Glomerular endothelial cell (primary cell): ENCODE measurements around the gene HSP90AB1. TPM values are rescaled to one million over a fixed set of nuclear protein-coding genes. Genes with fewer than 3 reads are reported as not detected.

Experiments
- DNase-seq: peaks from one replicate; pipeline ENCODE4 v3.0.0-alpha.2; 2011; ENCODE audit warnings: low read depth, low spot score; ENCODE audit errors: extremely low read depth
- total RNA-seq: library from RNA; depleted of rRNA; stranded (reverse); fragments of >200 nt; gene quantifications from 2 replicates; pipeline ENCODE4 v1.2.3, GENCODE V29; 2015

Gene HSP90AB1
- total RNA-seq, 1 donor from 2014 or later, result 1,001 TPM

GRCh38 chr6:44278774-44279697 lies 32.1 kb downstream of the HSP90AB1 start:
- DNase-seq, result no peak

DNA sequence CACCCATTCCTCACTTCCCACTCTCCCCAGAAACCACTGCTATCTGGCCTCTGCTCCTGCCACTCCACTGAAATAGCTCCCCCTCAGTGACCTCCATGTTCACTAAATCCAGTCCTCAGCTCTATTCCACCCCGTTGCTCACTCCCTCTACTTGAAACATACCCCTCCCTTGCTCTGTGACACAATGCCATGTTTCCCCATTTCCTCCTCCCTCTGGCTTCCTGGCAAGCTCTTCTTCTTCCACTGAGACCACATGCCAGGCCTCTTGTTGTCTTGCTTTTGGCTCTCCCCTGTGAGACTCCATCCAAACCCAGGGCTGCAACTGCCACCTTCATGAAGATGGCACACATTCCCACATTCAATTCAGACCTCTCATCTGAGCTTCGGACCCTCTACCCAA lies 37.2 kb downstream of the HSP90AB1 start:
- no peak for DNase-seq

DNA sequence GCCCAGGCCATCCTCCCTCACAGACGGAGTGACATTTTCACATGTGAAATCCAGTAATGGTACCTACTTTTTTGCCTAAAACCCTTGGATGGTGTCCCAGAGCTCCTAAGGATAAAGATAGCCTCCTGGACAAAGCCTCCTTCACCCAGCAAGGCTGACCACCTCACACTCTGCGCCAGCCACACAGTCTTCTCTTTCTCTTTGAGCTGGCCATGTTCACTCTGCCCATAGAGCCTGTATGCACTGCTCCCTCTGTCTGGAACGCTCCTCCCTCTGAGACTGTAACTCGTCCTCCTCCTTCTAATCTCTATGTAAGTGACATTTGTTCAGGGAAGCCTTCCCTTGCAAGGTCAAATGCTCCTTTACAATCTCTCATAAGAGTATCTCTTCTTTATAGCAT lies 38.0 kb downstream of the HSP90AB1 start:
- DNase-seq, result no peak

DNA sequence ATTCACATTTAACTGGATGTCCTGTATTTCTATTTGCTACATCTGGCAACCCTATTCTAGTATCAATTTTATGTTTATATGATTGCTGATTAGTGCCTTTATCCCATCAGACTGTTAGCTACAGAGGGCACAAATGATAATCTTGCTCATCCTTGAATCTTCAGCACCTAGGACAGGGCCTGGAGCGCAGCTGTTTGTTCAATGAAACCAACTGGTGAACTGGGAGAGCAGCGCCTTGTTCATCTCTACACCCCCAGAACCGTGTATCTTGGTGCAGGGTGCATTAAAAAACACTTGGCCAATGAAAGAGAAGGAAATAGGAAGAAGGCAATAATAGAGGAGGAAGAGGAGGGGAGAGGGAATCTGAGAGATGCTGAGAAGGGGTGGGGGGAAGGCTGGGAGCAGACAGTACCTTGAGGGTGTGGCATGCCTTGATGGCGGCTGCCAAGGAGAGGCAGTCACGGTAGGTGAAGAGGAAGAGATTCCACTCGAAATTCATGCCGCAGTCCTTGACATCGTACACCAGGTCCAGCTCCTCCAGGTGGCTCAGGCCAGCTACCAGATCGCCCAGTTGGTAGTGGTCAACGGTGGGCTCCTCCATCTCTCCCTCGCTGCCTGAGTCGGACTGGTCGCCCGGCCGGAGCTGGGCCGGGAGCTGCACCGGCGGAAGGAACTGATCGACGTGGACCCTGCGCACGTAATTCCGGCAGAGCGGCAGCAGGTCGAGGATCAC lies 38.8 kb downstream of the HSP90AB1 start:
- DNase-seq, result no peak

DNA sequence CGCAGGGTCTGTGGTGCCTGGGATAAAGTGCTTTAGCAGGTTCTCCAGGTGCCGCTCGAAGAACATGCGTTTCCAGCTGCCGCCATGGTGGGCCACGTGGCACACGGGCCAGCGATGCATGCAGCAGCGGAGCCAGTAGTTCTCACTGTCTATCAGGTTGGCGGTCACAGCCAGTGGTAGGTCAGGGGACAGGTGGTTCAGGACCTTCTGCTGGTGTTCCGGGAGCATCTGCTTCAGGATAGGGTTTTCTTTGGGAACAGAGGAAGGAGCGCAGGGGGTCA lies 39.3 kb downstream of the HSP90AB1 start:
- DNase-seq, result no peak

DNA sequence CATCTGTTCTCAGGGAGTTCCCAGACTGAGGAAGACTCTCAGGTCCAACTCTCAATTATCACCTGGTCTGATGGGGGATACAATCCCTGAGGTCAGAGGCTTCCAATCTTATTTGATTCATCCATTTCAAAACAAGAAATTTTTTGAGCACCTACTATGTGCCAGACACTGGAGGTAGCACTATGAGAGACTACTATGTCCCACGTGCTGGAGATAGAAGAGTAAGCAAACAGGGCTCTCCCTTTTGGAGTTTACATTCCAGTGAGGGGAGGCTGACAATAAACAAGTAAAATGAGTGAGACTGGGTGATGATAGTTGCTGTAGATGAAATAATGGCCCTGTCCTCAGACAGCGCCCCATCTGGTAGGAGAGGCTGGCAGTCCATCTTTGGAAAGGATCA lies 39.8 kb downstream of the HSP90AB1 start:
- DNase-seq, result no peak

DNA sequence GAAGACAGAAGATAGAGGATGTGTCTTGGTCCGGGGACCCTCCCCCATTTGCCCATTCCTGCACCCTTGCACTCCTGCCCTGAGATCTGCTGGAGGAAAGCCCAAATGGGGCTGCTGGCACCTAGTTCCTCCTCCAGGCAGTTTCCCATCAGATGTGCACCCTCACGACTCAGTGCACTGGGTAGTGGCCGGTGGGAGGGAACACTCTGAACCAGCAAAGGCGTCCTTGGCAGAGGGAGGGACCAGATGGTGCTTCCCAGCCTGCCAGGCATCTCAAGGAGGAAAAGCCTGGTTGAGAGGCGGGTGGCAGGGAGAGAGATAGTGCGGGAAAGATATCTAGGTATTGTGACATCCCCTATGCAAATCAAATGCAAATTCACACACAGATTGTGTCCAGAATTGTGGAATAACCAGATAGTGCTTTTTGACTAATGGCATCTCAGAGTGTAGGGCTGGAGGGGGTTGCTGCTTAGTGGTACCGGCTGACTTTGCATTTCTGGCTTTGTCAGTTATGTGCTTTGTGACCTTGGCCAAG lies 42.9 kb downstream of the HSP90AB1 start:
- DNase-seq, result no peak

- no peak for DNase-seq
Measured at GRCh38 chr6:44291841-44292240, 44.9 kb downstream of the HSP90AB1 start.

DNA sequence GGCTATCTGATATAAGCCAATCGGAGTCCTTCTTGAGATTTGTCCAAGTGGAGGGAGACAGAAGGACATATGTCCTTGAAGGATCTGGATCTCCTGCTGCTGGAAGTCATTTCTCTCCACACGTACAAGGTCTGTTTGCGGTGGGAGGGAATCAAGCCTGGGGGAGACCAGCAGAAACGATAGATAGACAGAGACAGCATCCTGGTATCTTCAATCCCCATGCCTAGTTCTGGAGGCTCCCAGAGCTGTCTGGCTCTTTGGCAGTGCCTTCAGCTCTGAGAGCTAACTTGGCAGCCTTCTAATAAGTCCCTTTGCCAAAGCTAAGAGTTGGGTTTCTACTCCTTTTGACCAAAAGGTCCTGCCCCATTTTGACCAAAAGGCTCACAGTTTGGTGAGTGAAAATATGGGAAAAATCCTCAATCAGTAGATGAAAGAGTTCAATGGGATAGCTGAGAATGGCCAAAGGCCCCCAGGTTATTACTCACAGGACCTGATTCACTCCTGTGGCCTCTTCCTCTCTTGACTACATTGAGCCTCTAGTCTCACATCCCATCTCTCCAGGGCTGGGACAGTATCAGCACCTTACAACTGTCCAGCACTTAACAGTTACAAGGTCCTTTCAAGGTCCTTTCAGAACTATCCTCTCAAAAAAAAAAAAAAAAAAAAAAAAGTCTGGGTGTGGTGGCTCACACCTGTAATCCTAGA lies 45.9 kb downstream of the HSP90AB1 start:
- no peak for DNase-seq

- no peak for DNase-seq
Measured at GRCh38 chr6:44294832-44295791, 48.2 kb downstream of the HSP90AB1 start.

- no peak for DNase-seq
Measured at GRCh38 chr6:44297063-44298038, 50.5 kb downstream of the HSP90AB1 start.

- DNase-seq, result no peak
Measured at GRCh38 chr6:44298055-44298803, 51.3 kb downstream of the HSP90AB1 start.

DNA sequence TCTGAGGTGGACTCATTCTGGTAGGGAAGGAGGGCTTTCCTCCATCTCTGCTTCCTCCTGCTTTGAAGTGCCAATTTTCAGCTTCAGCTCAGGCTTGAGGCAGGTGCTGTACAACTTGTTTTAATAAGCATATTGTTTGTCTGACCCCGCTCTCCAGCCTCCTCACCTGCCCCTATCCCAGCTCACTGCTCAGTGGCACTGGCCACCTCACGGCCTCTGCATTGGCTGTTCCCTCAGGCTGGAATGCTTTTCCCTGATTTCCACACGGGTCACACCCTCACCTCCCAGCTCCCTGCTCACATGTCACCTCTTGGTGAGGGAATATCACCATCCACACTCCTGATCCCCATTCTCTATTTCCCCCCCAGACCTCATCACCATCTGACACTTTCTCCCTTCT lies 52.0 kb downstream of the HSP90AB1 start:
- no peak for DNase-seq

DNA sequence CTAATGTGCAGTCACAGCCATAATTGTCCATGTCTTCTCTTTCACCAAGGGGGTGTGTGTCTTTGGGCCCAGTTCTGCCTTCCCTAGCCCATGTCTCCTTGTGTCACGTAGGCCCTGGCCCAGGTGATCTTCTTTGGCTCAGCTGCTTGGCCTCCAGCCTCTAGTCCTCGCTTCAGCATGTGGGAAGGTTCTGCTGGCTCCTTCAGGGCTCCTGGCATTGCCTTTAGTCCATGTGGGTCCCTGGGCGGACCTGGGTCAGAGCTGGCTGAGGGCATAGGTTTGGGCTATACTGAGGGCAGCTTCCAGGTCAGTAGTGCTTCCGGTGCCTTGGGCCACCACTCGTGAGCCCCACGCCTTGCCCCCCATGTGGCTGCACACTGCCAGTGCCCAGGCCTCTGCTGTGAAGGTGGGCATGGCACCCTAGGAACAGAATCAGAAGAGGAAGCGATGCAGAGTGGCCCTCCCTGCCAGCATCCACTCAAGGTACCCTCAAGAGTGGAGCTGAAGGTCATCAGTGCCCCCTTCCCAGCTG lies 53.5 kb downstream of the HSP90AB1 start:
- no peak for DNase-seq

DNA sequence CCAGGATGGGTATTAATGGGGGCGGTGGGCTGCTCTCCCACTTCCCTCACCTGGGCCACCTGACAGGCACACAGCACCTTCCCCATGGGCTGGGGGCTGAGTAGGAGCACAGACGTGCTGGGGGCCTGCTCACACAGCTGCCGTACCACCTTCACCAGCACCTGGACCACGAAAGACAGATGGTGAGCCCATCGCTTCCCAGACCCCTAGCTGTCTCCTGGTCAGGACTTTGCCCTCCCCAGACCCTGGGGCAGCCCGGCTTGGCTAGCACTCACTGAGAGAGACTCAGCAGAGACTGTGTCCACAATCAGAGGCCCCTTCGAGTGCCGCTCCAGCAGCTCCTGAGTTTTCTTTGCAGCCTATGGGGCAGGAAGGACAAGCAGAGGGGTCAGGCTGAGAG lies 54.2 kb downstream of the HSP90AB1 start:
- no peak for DNase-seq

DNA sequence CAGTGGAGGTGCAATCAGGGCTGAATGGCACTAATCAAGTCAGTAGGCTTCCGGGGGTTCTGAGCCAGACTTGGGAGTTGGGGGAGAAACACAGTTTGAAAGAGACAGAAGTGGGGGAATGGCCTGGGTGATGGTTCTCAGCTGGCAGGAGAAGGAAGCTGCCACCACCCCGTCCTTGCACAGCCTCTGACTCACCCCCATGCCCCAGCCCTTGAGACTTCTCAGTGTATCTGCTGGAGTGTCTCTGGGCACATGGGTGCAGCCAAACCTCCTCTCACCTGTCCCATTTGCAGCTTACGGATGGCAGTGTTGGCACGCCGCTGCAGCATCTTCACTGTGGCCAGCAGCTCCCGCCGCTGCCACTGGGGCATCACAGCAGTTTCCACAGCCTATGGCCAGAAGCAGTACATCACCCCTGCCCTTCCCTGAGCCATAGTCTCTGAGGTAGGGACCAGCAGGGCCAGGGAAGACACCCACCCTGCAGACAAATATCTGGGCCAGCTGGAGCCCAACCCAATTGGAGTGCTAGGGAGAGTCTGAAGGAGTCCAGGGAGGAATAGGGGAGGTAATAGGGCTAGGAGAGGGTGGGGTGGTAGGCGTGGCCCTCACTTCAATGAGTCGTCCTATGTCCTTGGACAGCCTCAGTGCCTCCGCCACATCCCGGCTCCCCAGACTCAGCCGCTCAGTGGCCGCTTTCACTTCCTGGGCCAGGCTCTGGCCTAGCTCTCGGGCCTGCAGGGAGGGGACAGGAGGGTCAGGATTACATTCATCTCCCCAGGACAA lies 55.1 kb downstream of the HSP90AB1 start:
- no peak for DNase-seq

DNA sequence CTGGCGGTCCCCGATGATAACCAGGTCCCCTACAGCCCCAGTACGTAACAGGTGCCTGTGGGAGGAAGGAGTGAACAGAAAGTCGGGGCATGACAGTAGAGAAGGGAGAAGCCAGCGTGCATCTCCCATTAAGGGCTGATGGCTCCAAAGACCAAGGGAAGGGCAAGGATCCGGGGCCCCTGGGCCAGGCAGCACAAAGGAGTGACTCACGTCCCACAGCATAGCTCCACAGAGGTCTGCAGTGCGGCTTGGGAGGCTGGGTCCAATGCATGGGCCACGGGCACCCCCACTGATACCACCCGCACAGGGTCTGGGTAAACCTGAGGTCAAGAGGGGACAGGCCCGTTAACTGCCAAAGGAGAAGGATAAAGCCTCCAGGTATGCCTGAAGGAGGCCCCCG lies 56.0 kb downstream of the HSP90AB1 start:
- no peak for DNase-seq
